ENCODE measurements around the gene CD8B.

DNA sequence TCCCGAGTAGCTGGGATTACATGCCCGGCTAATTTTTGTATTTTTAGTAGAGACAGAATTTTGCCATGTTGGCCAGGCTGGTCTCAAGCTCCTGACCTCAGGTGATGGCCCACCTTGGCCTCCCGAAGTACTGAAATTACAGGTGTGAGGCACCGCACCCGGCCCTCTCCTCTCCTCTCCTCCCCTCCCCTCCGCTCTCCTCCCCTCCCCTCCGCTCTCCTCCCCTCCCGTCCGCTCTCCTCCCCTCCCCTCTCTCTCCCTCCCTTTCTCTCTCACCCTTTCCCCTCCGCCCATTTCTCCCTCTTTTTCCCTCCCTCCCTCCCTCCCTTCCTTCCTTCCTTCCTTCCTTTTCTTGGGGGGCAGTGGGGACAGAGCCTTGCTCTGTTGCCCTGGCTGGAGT, 28.4 kb downstream of the CD8B start:
- TF ChIP-seq, protein P1, sequence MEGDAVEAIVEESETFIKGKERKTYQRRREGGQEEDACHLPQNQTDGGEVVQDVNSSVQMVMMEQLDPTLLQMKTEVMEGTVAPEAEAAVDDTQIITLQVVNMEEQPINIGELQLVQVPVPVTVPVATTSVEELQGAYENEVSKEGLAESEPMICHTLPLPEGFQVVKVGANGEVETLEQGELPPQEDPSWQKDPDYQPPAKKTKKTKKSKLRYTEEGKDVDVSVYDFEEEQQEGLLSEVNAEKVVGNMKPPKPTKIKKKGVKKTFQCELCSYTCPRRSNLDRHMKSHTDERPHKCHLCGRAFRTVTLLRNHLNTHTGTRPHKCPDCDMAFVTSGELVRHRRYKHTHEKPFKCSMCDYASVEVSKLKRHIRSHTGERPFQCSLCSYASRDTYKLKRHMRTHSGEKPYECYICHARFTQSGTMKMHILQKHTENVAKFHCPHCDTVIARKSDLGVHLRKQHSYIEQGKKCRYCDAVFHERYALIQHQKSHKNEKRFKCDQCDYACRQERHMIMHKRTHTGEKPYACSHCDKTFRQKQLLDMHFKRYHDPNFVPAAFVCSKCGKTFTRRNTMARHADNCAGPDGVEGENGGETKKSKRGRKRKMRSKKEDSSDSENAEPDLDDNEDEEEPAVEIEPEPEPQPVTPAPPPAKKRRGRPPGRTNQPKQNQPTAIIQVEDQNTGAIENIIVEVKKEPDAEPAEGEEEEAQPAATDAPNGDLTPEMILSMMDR (IDR thresholded peaks at IDR 0.05; ENCODE audit: insufficient read depth, low read depth, low read length), result no peak
- no peak for TF ChIP-seq EZH2 (IDR thresholded peaks at IDR 0.05; ENCODE audit: insufficient read depth, low read length)
